Measurements from ENCODE around the gene ARHGAP24. TPM values are rescaled to one million over a fixed set of nuclear protein-coding genes. Genes with fewer than 3 reads are reported as not detected.

ARHGAP24 gene
- total RNA-seq, 1 experiment from 2014 or later: 2.1 TPM

- no peak for TF ChIP-seq STAT6 (CRISPR knock-in tag; conservative IDR thresholded peaks at IDR 0.05; ENCODE audit: low read depth)
- TF ChIP-seq AR (CRISPR knock-in tag; IDR thresholded peaks at IDR 0.05): no peak
- no peak for TF ChIP-seq ZNF423 (CRISPR knock-in tag; IDR thresholded peaks at IDR 0.05)
- no peak for TF ChIP-seq KAT7 (CRISPR knock-in tag; IDR thresholded peaks at IDR 0.05; ENCODE audit: borderline replicate concordance)
- TF ChIP-seq SMAD3 (CRISPR knock-in tag; IDR thresholded peaks at IDR 0.05; ENCODE audit: borderline replicate concordance): no peak
- no peak for TF ChIP-seq PRDM15 (CRISPR knock-in tag; IDR thresholded peaks at IDR 0.05)
Measured at GRCh38 chr4:85644061-85644460, 169.1 kb downstream of the ARHGAP24 start (continued).

- ATAC-seq (peak; percentile 68), DNase-seq (ENCODE audit: low spot score) (no peak)
- no peaks in the 10 kb centered on the region for H3K9me3 Mint-ChIP-seq
- no peaks in the 10 kb centered on the region for H3K27me3 Mint-ChIP-seq (ENCODE audit: low read depth)
- CTCF ChIA-PET: interaction anchor here (1.4 kb wide), 1 partner anchor 97 kb away, joined by 3 read pairs; no protein-coding TSS in a partner anchor
- H3K4me1 Mint-ChIP-seq: peaks cover 6% of the 10 kb centered on the region
- H3K27ac Mint-ChIP-seq: peak overlapping the region; percentile 15
- POLR2A ChIA-PET: no interaction called here
- no peaks in the 10 kb centered on the region for H3K36me3 Mint-ChIP-seq
- H3K4me3 Mint-ChIP-seq: no peak overlapping the region
- TF ChIP-seq FOXK1 (CRISPR knock-in tag; IDR thresholded peaks at IDR 0.05) (no peak), ZNF512 (CRISPR knock-in tag; IDR thresholded peaks at IDR 0.05; ENCODE audit: borderline replicate concordance) (no peak), NR2C2 (CRISPR knock-in tag; IDR thresholded peaks at IDR 0.05) (no peak), ZNF317 (CRISPR knock-in tag; IDR thresholded peaks at IDR 0.05; ENCODE audit: borderline replicate concordance, low read depth) (no peak), TCF7 (CRISPR knock-in tag; IDR thresholded peaks at IDR 0.05; ENCODE audit: low read depth) (no peak), RORB (CRISPR knock-in tag; IDR thresholded peaks at IDR 0.05) (no peak), TP53 (CRISPR knock-in tag; IDR thresholded peaks at IDR 0.05) (no peak), PREB (CRISPR knock-in tag; IDR thresholded peaks at IDR 0.05; ENCODE audit: borderline replicate concordance) (no peak), NFE2L1 (CRISPR knock-in tag; IDR thresholded peaks at IDR 0.05) (no peak), SP1 (CRISPR knock-in tag; conservative IDR thresholded peaks at IDR 0.05) (no peak), ETV6 (CRISPR knock-in tag; IDR thresholded peaks at IDR 0.05) (no peak), NFYB (CRISPR knock-in tag; conservative IDR thresholded peaks at IDR 0.05; ENCODE audit: low read depth) (no peak), SMAD3 (CRISPR knock-in tag; IDR thresholded peaks at IDR 0.05; ENCODE audit: borderline replicate concordance) (no peak)
Measured at GRCh38 chr4:85650908-85651307, 176.0 kb downstream of the ARHGAP24 start.
